Psoas muscle (tissue), 8 donors: ENCODE data around the gene SLC16A1. TPM values are rescaled to one million over a fixed set of nuclear protein-coding genes. Genes with fewer than 3 reads are reported as not detected.
"Not testable (repeated sequence)": the region's sequence is repeated elsewhere in the genome, so short reads cannot be mapped to it uniquely, and the experiment has no call there.

ENCODE experiments used
- ATAC-seq, 4 donors: fragments of 200-7000 bp; cut with Tn5 transposase; one replicate each; pipeline ENCODE4 v1.9.1; 2020; ENCODE audit warnings: moderate library complexity in 3 of 4, mild to moderate bottlenecking in 2 of 4
- DNase-seq, 2 donors: peaks; one replicate each; pipeline ENCODE4 v3.0.0-alpha.2; 2020
- H3K27ac ChIP-seq: fragments of 200-600 bp; one replicate; pipeline ENCODE4 v1.8.0; 2022
- H3K27me3 ChIP-seq, 3 donors: fragments of 200-600 bp in 1 of 3; one replicate each; pipeline versions ENCODE4 v1.6.1 to v1.8.0; 2013 to 2022; ENCODE audit warnings: low read length in 2 of 3, mild to moderate bottlenecking in 2 of 3, moderate library complexity in 1 of 3; ENCODE audit not compliant: insufficient read depth in 3 of 3
- H3K36me3 ChIP-seq, 2 donors: fragments of 200-600 bp in 1 of 2; one replicate each; pipeline versions ENCODE4 v1.6.1 to v1.8.0; 2013 to 2022; ENCODE audit warnings: low read depth in 1 of 2, mild to moderate bottlenecking in 1 of 2, moderate library complexity in 1 of 2; ENCODE audit not compliant: insufficient read depth in 1 of 2
- H3K4me1 ChIP-seq: fragments of 200-600 bp; one replicate; pipeline ENCODE4 v1.8.0; 2022
- H3K4me3 ChIP-seq: fragments of 200-600 bp; one replicate; pipeline ENCODE4 v1.8.0; 2022; ENCODE audit warnings: mild to moderate bottlenecking
- H3K9me3 ChIP-seq: fragments of 200-600 bp; one replicate; pipeline ENCODE4 v1.8.0; 2022
- WGBS, 3 donors: extraction: QIAGEN DNeasy Blood & Tissue Kit; methylation state at CpG; one replicate each; pipeline versions ENCODE4 v1.1.6 to v1.1.7; 2013; 5-methylcytosine and 5-hydroxymethylcytosine counted together
- intact Hi-C, 2 donors: fragments of 100-400 bp; cut with DNase I; formaldehyde crosslinking; loops; one replicate each; pipeline versions ENCODE4 v1.11.0 to v1.14.2; 2022
- polyA plus RNA-seq, 3 donors: library from polyadenylated mRNA; stranded (reverse); fragments of 200-250 nt; gene quantifications; one replicate each; pipeline ENCODE4 v1.2.3, GENCODE V29; 2013
- total RNA-seq, 4 donors: library from RNA; stranded (reverse); fragmentation: NEBNext Ultra II Directional in 2 of 4; extraction: Animal tissue kit (Norgen Biotek cat#: 25700) in 2 of 4; gene quantifications; one replicate each; pipeline versions ENCODE4 v1.2.1 to v1.2.4, GENCODE V29; 2021 to 2023
- TF ChIP-seq, protein P1 (sequence below): fragments of 200-600 bp; IDR thresholded peaks from one replicate; pipeline ENCODE4 v1.8.0; 2022; ENCODE audit warnings: antibody characterized with exemption
- donor health status: healthy with polysubstance abuse.
- donor health status: DM: no; HTN: no; CAD: no; lungs with moderate emphysema.
- donor health status: Bipolar disorder and iron deficiency.
- donor health status: healthy.
- donor health status: DM: yes; HTN: yes; CAD: no.
- donor health status: DM: no; HTN: no; CAD: no.
- donor health status: DM: no; HTN: no; CAD: no.
- donor health status: DM: yes; HTN: yes; CAD: no.

SLC16A1 gene
- total and polyA plus RNA-seq, 7 donors: 23.9 to 78.9 (median 51.3) TPM

DNA sequence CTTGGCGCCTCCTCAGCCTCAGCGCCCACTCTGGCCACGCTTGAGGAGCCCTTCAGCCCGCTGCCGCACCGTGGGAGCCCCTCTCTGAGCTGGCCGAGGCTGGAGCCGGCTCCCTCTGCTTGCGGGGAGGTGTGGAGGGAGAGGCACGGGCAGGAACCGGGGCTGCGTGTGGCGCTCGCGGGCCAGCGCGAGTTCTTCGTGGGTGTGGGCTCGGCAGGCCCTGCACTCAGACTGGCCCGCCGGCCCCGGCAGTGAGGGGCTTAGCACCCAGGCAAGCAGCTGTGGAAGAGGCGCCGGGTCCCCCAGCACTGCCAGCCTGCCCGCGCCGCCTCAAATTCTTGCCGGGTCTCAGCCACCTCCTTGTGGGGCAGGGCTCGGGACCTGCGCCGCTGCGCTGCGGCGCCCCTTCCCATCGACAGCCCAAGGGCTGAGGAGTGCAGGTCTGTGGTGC, 61.4 kb downstream of the SLC16A1 start:
- no peaks in the 10 kb centered on the region for H3K4me1 ChIP-seq
- no peaks in the 10 kb centered on the region for H3K36me3 ChIP-seq
- intact Hi-C loops: no loop called here
- H3K27ac ChIP-seq: no peak overlapping the region
- peaks cover 8% of the 10 kb centered on the region for H3K9me3 ChIP-seq
- TF ChIP-seq, protein P1, sequence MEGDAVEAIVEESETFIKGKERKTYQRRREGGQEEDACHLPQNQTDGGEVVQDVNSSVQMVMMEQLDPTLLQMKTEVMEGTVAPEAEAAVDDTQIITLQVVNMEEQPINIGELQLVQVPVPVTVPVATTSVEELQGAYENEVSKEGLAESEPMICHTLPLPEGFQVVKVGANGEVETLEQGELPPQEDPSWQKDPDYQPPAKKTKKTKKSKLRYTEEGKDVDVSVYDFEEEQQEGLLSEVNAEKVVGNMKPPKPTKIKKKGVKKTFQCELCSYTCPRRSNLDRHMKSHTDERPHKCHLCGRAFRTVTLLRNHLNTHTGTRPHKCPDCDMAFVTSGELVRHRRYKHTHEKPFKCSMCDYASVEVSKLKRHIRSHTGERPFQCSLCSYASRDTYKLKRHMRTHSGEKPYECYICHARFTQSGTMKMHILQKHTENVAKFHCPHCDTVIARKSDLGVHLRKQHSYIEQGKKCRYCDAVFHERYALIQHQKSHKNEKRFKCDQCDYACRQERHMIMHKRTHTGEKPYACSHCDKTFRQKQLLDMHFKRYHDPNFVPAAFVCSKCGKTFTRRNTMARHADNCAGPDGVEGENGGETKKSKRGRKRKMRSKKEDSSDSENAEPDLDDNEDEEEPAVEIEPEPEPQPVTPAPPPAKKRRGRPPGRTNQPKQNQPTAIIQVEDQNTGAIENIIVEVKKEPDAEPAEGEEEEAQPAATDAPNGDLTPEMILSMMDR: no peak
- H3K27me3 ChIP-seq: no peaks in the 10 kb centered on the region
- 93 to 97% (median 97%) methylated on average over 33 to 35 of the region's 35 CpGs for WGBS, 3 donors
- no peak overlapping the region for H3K4me3 ChIP-seq
- ATAC-seq (no peak), DNase-seq (no peak)

DNA sequence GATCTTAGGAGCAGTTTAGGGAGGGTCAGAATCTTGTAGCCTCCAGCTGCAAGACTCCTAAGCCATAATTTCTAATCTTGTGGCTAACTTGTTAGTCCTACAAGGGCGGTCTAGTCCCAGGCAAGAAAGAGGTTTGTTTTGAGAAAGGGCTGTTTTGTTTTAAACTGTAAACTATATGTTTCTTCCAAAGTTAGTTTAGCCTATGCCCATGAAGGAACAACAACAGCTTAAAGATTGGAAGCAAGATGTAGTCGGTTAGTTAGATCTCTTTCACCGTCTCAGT, 62.0 kb downstream of the SLC16A1 start:
- DNase-seq (no peak), ATAC-seq (no peak)
- TF ChIP-seq, protein P1: no peak
- Histone ChIP-seq H3K27ac (no peak overlapping the region), H3K36me3 (no peaks in the 10 kb centered on the region), H3K9me3 (peaks cover 8% of the 10 kb centered on the region), H3K27me3 (no peaks in the 10 kb centered on the region), H3K4me3 (no peak overlapping the region), H3K4me1 (no peaks in the 10 kb centered on the region)
- intact Hi-C loops: no loop called here
- WGBS, 3 donors: 94 to 100% (median 98%) methylated on average over 3 of the region's 3 CpGs

DNA sequence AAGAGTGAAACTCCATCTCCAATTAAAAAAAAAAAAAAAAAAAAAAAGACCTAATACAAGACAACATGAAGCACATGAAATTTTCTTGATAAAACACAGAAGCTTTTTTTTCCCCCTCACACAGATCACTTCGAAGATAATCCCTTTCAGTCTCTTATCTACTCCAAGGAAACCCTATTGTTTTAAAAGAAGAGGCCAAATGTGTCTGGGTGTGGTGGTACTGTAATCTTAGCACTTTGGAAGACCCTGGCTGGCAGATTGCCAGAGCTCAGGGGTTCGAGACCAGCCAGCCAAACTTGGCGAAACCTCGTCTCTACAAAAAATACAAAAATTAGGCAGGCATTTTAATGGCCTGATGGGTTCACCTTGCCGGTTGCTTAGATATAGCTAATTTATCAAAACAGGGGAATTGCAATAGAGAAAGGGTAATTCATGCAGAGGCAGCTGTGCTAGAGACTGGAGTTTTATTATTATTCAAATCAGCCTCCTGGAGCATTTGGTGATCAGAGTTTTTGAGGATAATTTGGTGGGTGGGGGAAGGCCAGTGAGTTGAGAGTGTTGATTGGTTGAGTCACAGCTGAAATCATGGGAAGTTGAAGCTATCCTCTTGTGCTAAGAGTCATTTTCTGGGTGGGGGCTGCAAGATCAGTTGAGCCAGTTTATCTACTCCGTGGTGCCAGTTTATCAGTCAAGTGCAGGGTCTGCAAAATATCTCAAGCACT, 62.5 kb downstream of the SLC16A1 start:
- intact Hi-C loops: no loop called here
- no peak overlapping the region for H3K4me3 ChIP-seq
- TF ChIP-seq, protein P1: no peak
- no peaks in the 10 kb centered on the region for H3K36me3 ChIP-seq
- H3K27ac ChIP-seq: no peak overlapping the region
- DNase-seq: no peak
- H3K4me1 ChIP-seq: no peaks in the 10 kb centered on the region
- no peaks in the 10 kb centered on the region for H3K27me3 ChIP-seq
- WGBS, 3 donors: 87 to 92% (median 88%) methylated on average over 6 of the region's 6 CpGs
- peaks cover 8% of the 10 kb centered on the region for H3K9me3 ChIP-seq
- no peak for ATAC-seq

DNA sequence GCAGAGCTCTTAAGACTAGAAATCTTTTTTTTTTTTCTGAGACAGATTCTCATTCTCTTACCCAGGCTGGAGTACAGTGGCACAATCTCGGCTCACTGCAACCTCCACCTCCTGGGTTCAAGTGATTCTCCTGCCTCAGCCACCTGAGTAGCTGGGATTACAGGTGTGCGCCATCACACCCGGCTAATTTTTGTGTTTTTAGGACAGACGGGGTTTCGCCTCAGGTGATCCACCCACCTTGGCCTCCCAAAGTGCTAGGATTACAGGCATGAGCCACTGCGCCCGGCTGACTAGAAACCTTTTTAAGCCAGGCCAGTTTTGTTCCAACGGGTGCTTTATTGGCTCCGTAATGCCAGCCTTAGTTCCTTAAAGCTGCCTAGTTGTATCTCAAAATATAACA, 66.1 kb downstream of the SLC16A1 start:
- H3K9me3 ChIP-seq, H3K27ac ChIP-seq, intact Hi-C loops, H3K4me1 ChIP-seq, H3K27me3 ChIP-seq, ATAC-seq, DNase-seq, H3K36me3 ChIP-seq, H3K4me3 ChIP-seq: not testable (repeated sequence)
- 80 to 88% (median 82%) methylated on average over 9 of the region's 9 CpGs for WGBS, 3 donors

DNA sequence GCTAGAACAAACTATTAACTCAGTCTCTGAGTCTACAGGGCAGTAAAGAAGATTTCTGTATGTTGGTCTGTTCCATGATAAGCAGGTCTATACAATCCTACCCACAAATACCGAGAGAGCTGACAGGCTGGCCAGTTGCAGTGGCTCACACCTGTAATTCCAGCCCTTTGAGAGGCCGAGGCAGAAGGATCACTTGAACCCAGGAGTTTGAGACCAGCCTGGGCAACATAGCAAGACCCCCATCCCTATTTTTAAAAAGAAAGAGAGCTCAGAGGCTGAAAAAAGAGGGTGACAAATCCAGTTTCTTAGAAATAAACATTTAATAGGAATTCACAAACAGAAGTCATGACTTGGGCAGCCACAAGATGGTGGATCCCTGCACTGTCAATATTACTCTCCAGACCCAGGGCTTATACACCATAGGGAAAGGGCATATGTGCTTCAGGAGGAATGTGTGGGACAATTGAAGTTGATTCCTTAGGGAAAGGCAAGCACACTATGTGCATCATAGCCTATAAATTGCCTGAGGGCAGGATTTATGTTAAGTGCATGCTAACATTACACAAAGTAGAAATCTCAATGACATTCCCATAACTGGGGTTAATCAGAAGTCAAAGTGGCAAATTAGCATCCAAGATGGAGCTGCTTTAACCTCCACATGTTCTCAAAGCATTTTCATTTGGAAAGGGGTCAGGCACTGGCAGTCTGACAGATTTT, 66.8 kb downstream of the SLC16A1 start:
- ATAC-seq: no peak
- intact Hi-C loops: no loop called here
- WGBS, 3 donors: 50 to 92% (median 70%) methylated on average over 2 of the region's 2 CpGs

More for the DNA sequence above, 66.8 kb downstream of the SLC16A1 start:
- TF ChIP-seq, protein P1: no peak
- H3K4me3 ChIP-seq: no peak overlapping the region
- H3K36me3 ChIP-seq: no peaks in the 10 kb centered on the region
- H3K27ac ChIP-seq: no peak overlapping the region
- no peaks in the 10 kb centered on the region for H3K9me3 ChIP-seq
- H3K27me3 ChIP-seq: no peaks in the 10 kb centered on the region
- no peaks in the 10 kb centered on the region for H3K4me1 ChIP-seq
- DNase-seq: no peak
